Trophoblast cell (in vitro differentiated cells and primary cell): ENCODE results near the gene LIMS4.
"Not testable (repeated sequence)": the region's sequence is repeated elsewhere in the genome, so short reads cannot be mapped to it uniquely, and the experiment has no call there.

ENCODE experiments used
- DNase-seq, 2 donors: peaks; one replicate each; pipeline ENCODE4 v3.0.0-alpha.2; 2016
- H2AFZ ChIP-seq: 2 replicates; pipeline ENCODE4 v1.6.1; 2013; ENCODE audit warnings: low read length, moderate library complexity, mild to moderate bottlenecking; ENCODE audit not compliant: insufficient read depth, poor library complexity
- H2AK5ac ChIP-seq: 2 replicates; pipeline ENCODE4 v1.6.1; 2013; ENCODE audit warnings: mild to moderate bottlenecking, low read length
- H2BK120ac ChIP-seq: 2 replicates; pipeline ENCODE4 v1.6.1; 2013; ENCODE audit warnings: low read length, mild to moderate bottlenecking, moderate library complexity; ENCODE audit not compliant: insufficient read depth, poor library complexity
- H2BK12ac ChIP-seq: 2 replicates; pipeline ENCODE4 v1.6.1; 2013; ENCODE audit warnings: mild to moderate bottlenecking, low read length, moderate library complexity
- H2BK5ac ChIP-seq: 2 replicates; pipeline ENCODE4 v1.6.1; 2013; ENCODE audit warnings: low read length, low read depth, moderate library complexity, mild to moderate bottlenecking; ENCODE audit not compliant: poor library complexity
- H3K14ac ChIP-seq: 2 replicates; pipeline ENCODE4 v1.6.1; 2013; ENCODE audit warnings: mild to moderate bottlenecking, low read length
- H3K18ac ChIP-seq: 2 replicates; pipeline ENCODE4 v1.6.1; 2013; ENCODE audit warnings: mild to moderate bottlenecking, low read length
- H3K23ac ChIP-seq: 2 replicates; pipeline ENCODE4 v1.6.1; 2013; ENCODE audit warnings: low read length
- H3K27ac ChIP-seq: 2 replicates; pipeline ENCODE4 v1.5.1; 2013; ENCODE audit warnings: low read depth, mild to moderate bottlenecking, inconsistent platforms, low read length, moderate library complexity
- H3K27me3 ChIP-seq: 2 replicates; pipeline ENCODE4 v1.6.1; 2013; ENCODE audit warnings: inconsistent platforms, mild to moderate bottlenecking, low read length, moderate library complexity; ENCODE audit not compliant: insufficient read depth
- H3K36me3 ChIP-seq, 2 experiments: 1 replicate in 1 of 2; 2 replicates in 1 of 2; pipeline ENCODE4 v1.6.1; 2013; ENCODE audit warnings: low read length in 2 of 2, mild to moderate bottlenecking in 2 of 2, moderate library complexity in 1 of 2; ENCODE audit not compliant: insufficient read depth in 2 of 2, control insufficient read depth in 1 of 2
- H3K4ac ChIP-seq: 2 replicates; pipeline ENCODE4 v1.6.1; 2013; ENCODE audit warnings: low read depth, mild to moderate bottlenecking, low read length, moderate library complexity
- H3K4me1 ChIP-seq, 2 experiments: 1 replicate in 1 of 2; 2 replicates in 1 of 2; pipeline ENCODE4 v1.6.1; 2013; ENCODE audit warnings: low read length in 2 of 2, mild to moderate bottlenecking in 2 of 2, moderate library complexity in 1 of 2; ENCODE audit not compliant: insufficient read depth in 2 of 2, control insufficient read depth in 1 of 2
- H3K4me2 ChIP-seq: 2 replicates; pipeline ENCODE4 v1.6.1; 2013; ENCODE audit warnings: inconsistent platforms, mild to moderate bottlenecking, low read length, moderate library complexity
- H3K4me3 ChIP-seq: 2 replicates; pipeline ENCODE4 v1.5.1; 2013; ENCODE audit warnings: mild to moderate bottlenecking, low read depth, low read length, inconsistent platforms
- H3K79me1 ChIP-seq: one replicate; pipeline ENCODE4 v1.6.1; 2013; ENCODE audit warnings: low read length
- H3K79me2 ChIP-seq: 2 replicates; pipeline ENCODE4 v1.6.1; 2013; ENCODE audit warnings: low read length, mild to moderate bottlenecking; ENCODE audit not compliant: control insufficient read depth, insufficient read depth, poor library complexity
- H3K9ac ChIP-seq: 2 replicates; pipeline ENCODE4 v1.6.1; 2013; ENCODE audit warnings: mild to moderate bottlenecking, low read length
- H3K9me3 ChIP-seq: 2 replicates; pipeline ENCODE4 v1.6.1; 2013; ENCODE audit warnings: low read depth, mild to moderate bottlenecking, control low read depth, inconsistent platforms, low read length; ENCODE audit not compliant: insufficient read depth
- H4K12ac ChIP-seq: 2 replicates; pipeline ENCODE4 v1.6.1; 2013; ENCODE audit warnings: low read depth, mild to moderate bottlenecking, low read length, moderate library complexity
- H4K8ac ChIP-seq: 2 replicates; pipeline ENCODE4 v1.6.1; 2013; ENCODE audit warnings: low read depth, mild to moderate bottlenecking, low read length, moderate library complexity
- H4K91ac ChIP-seq: one replicate; pipeline ENCODE4 v1.6.1; 2013; ENCODE audit warnings: low read depth, mild to moderate bottlenecking, low read length, moderate library complexity
- whole genome bisulfite sequencing: extraction: QIAGEN DNeasy Blood & Tissue Kit; methylation state at CpG from one replicate; pipeline ENCODE4 v1.1.7; 2013; ENCODE audit warnings: missing lambda C conversion rate; ENCODE audit not compliant: insufficient read length, insufficient coverage; ENCODE audit errors: extremely low coverage; 5-methylcytosine and 5-hydroxymethylcytosine counted together

The LIMS4 gene

DNA sequence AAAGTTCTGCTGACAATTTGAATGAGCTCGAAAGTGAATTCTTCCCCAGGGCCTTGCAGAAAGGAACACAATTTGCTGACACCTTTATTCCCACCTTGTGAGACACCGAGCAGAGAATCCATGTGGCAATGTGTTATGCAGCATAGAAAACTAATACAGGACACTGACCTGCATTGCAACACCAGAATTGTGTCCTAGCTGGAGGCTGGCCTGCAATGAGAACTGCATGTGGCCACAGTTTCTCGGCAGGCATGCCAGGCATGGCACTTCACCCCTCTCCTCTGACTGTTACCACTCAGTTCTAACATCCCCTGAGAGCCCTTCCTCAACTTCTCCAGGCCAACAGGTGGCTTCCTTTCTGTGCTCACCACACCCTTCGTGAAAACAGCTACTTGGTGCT lies 46.9 kb downstream of the LIMS4 start:
- not testable (repeated sequence) for H2AFZ ChIP-seq, H3K9me3 ChIP-seq, H3K4me3 ChIP-seq, H3K18ac ChIP-seq, H3K36me3 ChIP-seq, H4K12ac ChIP-seq, H3K4ac ChIP-seq, DNase-seq, H3K9ac ChIP-seq, H3K79me1 ChIP-seq, H3K79me2 ChIP-seq, H3K14ac ChIP-seq, H3K4me1 ChIP-seq, H3K4me2 ChIP-seq, H3K27ac ChIP-seq, H2BK120ac ChIP-seq, H4K8ac ChIP-seq, H2AK5ac ChIP-seq, H3K27me3 ChIP-seq, H4K91ac ChIP-seq, H2BK12ac ChIP-seq, H3K23ac ChIP-seq, H2BK5ac ChIP-seq
- WGBS, result no CpG with 5 or more reads among the region's 4 CpGs

DNA sequence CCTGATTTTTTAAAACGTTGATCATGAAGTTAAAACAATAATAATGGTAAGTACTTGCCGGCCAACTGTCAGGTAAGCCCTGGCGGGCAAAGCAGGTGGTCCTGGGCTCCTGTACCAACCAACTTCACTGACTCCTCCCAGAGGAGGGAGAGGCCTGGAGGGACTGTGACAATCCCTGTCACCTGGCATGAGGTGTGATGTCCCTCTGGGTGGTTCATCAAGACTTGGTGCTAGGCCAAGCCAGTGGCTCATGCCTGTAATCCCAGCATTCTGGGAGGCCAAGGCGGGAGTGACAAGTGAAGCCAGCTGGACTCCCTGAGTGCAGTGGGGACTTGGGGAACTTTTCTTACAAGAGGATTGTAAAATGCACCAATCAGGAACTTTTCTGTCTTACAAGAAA lies 48.2 kb downstream of the LIMS4 start:
- no CpG with 5 or more reads among the region's 4 CpGs for WGBS
- H3K27me3 ChIP-seq, H3K9ac ChIP-seq, H3K4ac ChIP-seq, H2BK120ac ChIP-seq, H3K79me1 ChIP-seq, H3K14ac ChIP-seq, H3K9me3 ChIP-seq, DNase-seq, H2BK12ac ChIP-seq, H3K4me2 ChIP-seq, H3K23ac ChIP-seq, H3K4me1 ChIP-seq, H2AFZ ChIP-seq, H3K27ac ChIP-seq, H3K36me3 ChIP-seq, H4K12ac ChIP-seq, H4K8ac ChIP-seq, H2AK5ac ChIP-seq, H3K4me3 ChIP-seq, H2BK5ac ChIP-seq, H4K91ac ChIP-seq, H3K18ac ChIP-seq, H3K79me2 ChIP-seq: not testable (repeated sequence)

DNA sequence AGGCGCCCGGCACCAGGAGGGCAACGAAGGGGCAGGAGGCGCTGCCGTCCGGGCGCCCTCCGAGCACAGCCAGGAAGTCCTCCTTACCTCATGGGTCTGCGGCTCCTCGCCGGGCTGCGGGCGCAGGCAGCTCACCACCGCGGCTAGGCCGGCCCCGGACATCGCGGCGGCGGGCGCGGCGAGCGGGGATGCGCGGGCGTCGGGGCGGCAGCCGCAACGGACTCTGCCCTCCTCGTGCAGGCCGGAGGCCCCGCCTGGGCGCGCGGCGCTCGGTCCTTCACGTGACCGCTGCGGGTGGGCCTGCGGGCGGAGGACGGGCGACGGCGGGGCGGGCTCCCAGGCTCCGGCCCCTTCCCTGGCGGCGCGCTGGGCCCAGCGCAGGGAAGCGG lies 49.0 kb downstream of the LIMS4 start:
- H3K18ac ChIP-seq, H3K4me3 ChIP-seq, H2BK12ac ChIP-seq, H2BK120ac ChIP-seq, H3K9ac ChIP-seq, H4K12ac ChIP-seq, H3K4me1 ChIP-seq, H3K4ac ChIP-seq, H3K23ac ChIP-seq, H3K27ac ChIP-seq, H2AK5ac ChIP-seq, H2AFZ ChIP-seq, DNase-seq, H4K8ac ChIP-seq, H3K27me3 ChIP-seq, H3K36me3 ChIP-seq, H3K79me1 ChIP-seq, H3K9me3 ChIP-seq, H3K4me2 ChIP-seq, H4K91ac ChIP-seq, H3K14ac ChIP-seq, H2BK5ac ChIP-seq, H3K79me2 ChIP-seq: not testable (repeated sequence)
- WGBS, result no CpG with 5 or more reads among the region's 56 CpGs

DNA sequence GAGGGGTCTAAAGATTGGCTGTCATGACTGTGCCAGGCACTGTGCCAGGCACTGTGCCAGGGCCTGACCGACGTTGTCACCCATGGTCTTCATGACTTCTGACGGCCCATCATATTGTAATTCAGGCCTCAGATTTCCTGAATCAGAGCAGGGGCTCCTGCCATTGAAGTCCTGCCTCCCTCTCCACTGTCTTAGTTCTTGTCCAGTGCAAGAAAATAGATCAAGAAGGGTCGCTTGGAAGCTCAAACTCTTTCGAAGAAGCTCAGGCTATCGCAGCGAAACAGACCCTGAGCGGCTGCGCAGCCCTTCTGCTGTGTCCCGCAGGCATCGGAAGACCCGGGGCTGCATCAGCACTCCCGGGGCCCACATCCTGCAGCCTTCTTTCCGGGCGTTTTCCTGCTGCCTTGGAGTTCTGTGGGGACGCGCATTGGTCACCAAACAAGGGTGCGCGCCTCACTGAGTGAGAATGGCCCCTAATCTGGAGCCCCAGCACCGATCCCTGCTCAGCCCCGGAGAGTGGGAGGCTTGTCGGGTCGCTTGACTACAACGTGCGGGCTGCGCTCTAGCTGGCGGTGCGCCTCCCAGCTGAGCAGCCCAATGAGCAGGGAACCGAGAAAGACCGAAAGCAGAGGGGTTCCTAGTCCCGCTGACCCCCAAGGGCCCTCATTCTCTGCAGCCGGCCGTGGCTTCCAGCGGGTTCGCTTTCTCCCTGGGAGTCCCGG lies 49.6 kb downstream of the LIMS4 start:
- whole genome bisulfite sequencing, result no CpG with 5 or more reads among the region's 36 CpGs
- not testable (repeated sequence) for H3K23ac ChIP-seq

More for the DNA sequence above, 49.6 kb downstream of the LIMS4 start:
- H3K18ac ChIP-seq, H2AK5ac ChIP-seq, H4K12ac ChIP-seq, H3K79me2 ChIP-seq, H3K4ac ChIP-seq, H3K27ac ChIP-seq, H4K8ac ChIP-seq, H2BK120ac ChIP-seq, H3K9me3 ChIP-seq, H3K4me3 ChIP-seq, DNase-seq, H3K4me1 ChIP-seq, H3K9ac ChIP-seq, H3K27me3 ChIP-seq, H2BK12ac ChIP-seq, H4K91ac ChIP-seq, H3K79me1 ChIP-seq, H3K14ac ChIP-seq, H2AFZ ChIP-seq, H2BK5ac ChIP-seq, H3K4me2 ChIP-seq, H3K36me3 ChIP-seq: not testable (repeated sequence)
